Measurements from ENCODE around the gene PLK3. TPM values are rescaled to one million over a fixed set of nuclear protein-coding genes. Genes with fewer than 3 reads are reported as not detected.

PLK3 gene
- total RNA-seq, 1 donor: 33.7 TPM

GRCh38 chr1:44842486-44842861, 42.3 kb downstream of the PLK3 start:
- H3K79me2 ChIP-seq (ENCODE audit: insufficient read depth, low read length): no peaks in the 10 kb centered on the region
- no peaks in the 10 kb centered on the region for H3K27me3 ChIP-seq (ENCODE audit: insufficient read depth, low read length)
- H3K36me3 ChIP-seq (ENCODE audit: insufficient read depth, low read length): no peaks in the 10 kb centered on the region
- H3K9me3 ChIP-seq (ENCODE audit: low read depth, low read length): no peaks in the 10 kb centered on the region
- H3K4me3 ChIP-seq (ENCODE audit: insufficient read depth, low read length): peak overlapping the region; percentile 74
- TF ChIP-seq CTCF (IDR thresholded peaks at IDR 0.05; ENCODE audit: extremely low read depth, low read depth, low read length): no peak
- H3K27ac ChIP-seq (ENCODE audit: low read depth, low read length): no peak overlapping the region
- no peaks in the 10 kb centered on the region for H4K20me1 ChIP-seq (ENCODE audit: insufficient read depth, low read length)
- peak overlapping the region; percentile 82 for H3K4me2 ChIP-seq (ENCODE audit: insufficient read depth, low read length)
- peaks cover 5% of the 10 kb centered on the region for H3K4me1 ChIP-seq (ENCODE audit: insufficient read depth, low read length)
- no peak for DNase-seq (ENCODE audit: insufficient read length, low spot score, missing footprints)
- peak overlapping the region; percentile 56 for H2AFZ ChIP-seq (ENCODE audit: low read length)

GRCh38 chr1:44842862-44843655, 42.9 kb downstream of the PLK3 start, which contains the start of gene PTCH2:
TSS of gene PTCH2 (minus strand) at chr1:44843253. CDS start at chr1:44842932, 321 bp downstream.
- Histone ChIP-seq H4K20me1 (ENCODE audit: insufficient read depth, low read length) (no peaks in the 10 kb centered on the region), H3K9me3 (ENCODE audit: low read depth, low read length) (no peaks in the 10 kb centered on the region), H3K4me2 (ENCODE audit: insufficient read depth, low read length) (peak within 1 kb of the TSS; percentile 82), H3K4me3 (ENCODE audit: insufficient read depth, low read length) (peak within 1 kb of the TSS; percentile 74), H3K36me3 (ENCODE audit: insufficient read depth, low read length) (no peaks in the 10 kb centered on the region), H3K79me2 (ENCODE audit: insufficient read depth, low read length) (no peaks in the 10 kb centered on the region), H3K27ac (ENCODE audit: low read depth, low read length) (no peak within 1 kb of the TSS), H3K4me1 (ENCODE audit: insufficient read depth, low read length) (peaks cover 5% of the 10 kb centered on the region), H2AFZ (ENCODE audit: low read length) (peak within 1 kb of the TSS; percentile 56), H3K27me3 (ENCODE audit: insufficient read depth, low read length) (no peaks in the 10 kb centered on the region)
- TF ChIP-seq CTCF (IDR thresholded peaks at IDR 0.05; ENCODE audit: extremely low read depth, low read depth, low read length): no peak
- peak; percentile 96 for DNase-seq (ENCODE audit: insufficient read length, low spot score, missing footprints)

GRCh38 chr1:44846985-44847384, 46.8 kb downstream of the PLK3 start:
- no peak overlapping the region for H2AFZ ChIP-seq (ENCODE audit: low read length)
- no peaks in the 10 kb centered on the region for H3K79me2 ChIP-seq (ENCODE audit: insufficient read depth, low read length)
- H3K27me3 ChIP-seq (ENCODE audit: insufficient read depth, low read length): no peaks in the 10 kb centered on the region
- H4K20me1 ChIP-seq (ENCODE audit: insufficient read depth, low read length): no peaks in the 10 kb centered on the region
- H3K9me3 ChIP-seq (ENCODE audit: low read depth, low read length): no peaks in the 10 kb centered on the region
- H3K4me3 ChIP-seq (ENCODE audit: insufficient read depth, low read length): no peak overlapping the region
- H3K27ac ChIP-seq (ENCODE audit: low read depth, low read length): no peak overlapping the region
- no peak for TF ChIP-seq CTCF (IDR thresholded peaks at IDR 0.05; ENCODE audit: extremely low read depth, low read depth, low read length)
- no peak overlapping the region for H3K4me2 ChIP-seq (ENCODE audit: insufficient read depth, low read length)
- peaks cover 5% of the 10 kb centered on the region for H3K4me1 ChIP-seq (ENCODE audit: insufficient read depth, low read length)
- DNase-seq (ENCODE audit: insufficient read length, low spot score, missing footprints): no peak
- H3K36me3 ChIP-seq (ENCODE audit: insufficient read depth, low read length): no peaks in the 10 kb centered on the region

- H3K79me2 ChIP-seq (ENCODE audit: insufficient read depth, low read length): no peaks in the 10 kb centered on the region
- no peak for DNase-seq (ENCODE audit: insufficient read length, low spot score, missing footprints)
- no peaks in the 10 kb centered on the region for H3K9me3 ChIP-seq (ENCODE audit: low read depth, low read length)
- H3K4me1 ChIP-seq (ENCODE audit: insufficient read depth, low read length): peaks cover under 1% of the 10 kb centered on the region
- H3K4me2 ChIP-seq (ENCODE audit: insufficient read depth, low read length): no peak overlapping the region
- no peaks in the 10 kb centered on the region for H3K36me3 ChIP-seq (ENCODE audit: insufficient read depth, low read length)
- no peaks in the 10 kb centered on the region for H3K27me3 ChIP-seq (ENCODE audit: insufficient read depth, low read length)
- TF ChIP-seq CTCF (IDR thresholded peaks at IDR 0.05; ENCODE audit: extremely low read depth, low read depth, low read length): no peak
- no peak overlapping the region for H3K27ac ChIP-seq (ENCODE audit: low read depth, low read length)
- H4K20me1 ChIP-seq (ENCODE audit: insufficient read depth, low read length): no peaks in the 10 kb centered on the region
- H2AFZ ChIP-seq (ENCODE audit: low read length): no peak overlapping the region
- H3K4me3 ChIP-seq (ENCODE audit: insufficient read depth, low read length): no peak overlapping the region
These were observed 47.7 kb downstream of the PLK3 start for GRCh38 chr1:44847845-44848244.
